Neural progenitor cell (in vitro differentiated cells): ENCODE data around the gene COIL. TPM values are rescaled to one million over a fixed set of nuclear protein-coding genes. Genes with fewer than 3 reads are reported as not detected.

Source experiments
- DNase-seq: peaks from one replicate; pipeline ENCODE4 v3.0.0-alpha.2; 2016; ENCODE audit warnings: low spot score
- H2AFZ ChIP-seq: fragments of 200-600 bp; sonication (generic); replicated peaks from 2 replicates; pipeline ENCODE4 v1.6.1; 2016; ENCODE audit warnings: antibody characterized with exemption
- H3F3A ChIP-seq: fragments of 200-600 bp; sonication (generic); 2 replicates; pipeline ENCODE4 v1.6.1; 2016; ENCODE audit warnings: antibody characterized with exemption, low read depth
- H3K27ac ChIP-seq: fragments of 200-600 bp; sonication (generic); 2 replicates; pipeline ENCODE4 v1.5.1; 2016; ENCODE audit warnings: mild to moderate bottlenecking
- H3K27me3 ChIP-seq: fragments of 200-600 bp; sonication (generic); 2 replicates; pipeline ENCODE4 v1.6.1; 2016; ENCODE audit warnings: mild to moderate bottlenecking, moderate library complexity
- H3K36me3 ChIP-seq: fragments of 200-600 bp; sonication (generic); 2 replicates; pipeline ENCODE4 v1.5.1; 2016
- H3K4me1 ChIP-seq: fragments of 200-600 bp; sonication (generic); 2 replicates; pipeline ENCODE4 v1.6.1; 2016; ENCODE audit warnings: mixed run types
- H3K4me2 ChIP-seq: fragments of 200-600 bp; sonication (generic); 2 replicates; pipeline ENCODE4 v1.6.1; 2016
- H3K4me3 ChIP-seq: fragments of 200-600 bp; sonication (generic); 2 replicates; pipeline ENCODE4 v1.5.1; 2016
- H3K79me2 ChIP-seq: fragments of 200-600 bp; sonication (generic); 2 replicates; pipeline ENCODE4 v1.6.1; 2016; ENCODE audit warnings: low read depth
- H3K9ac ChIP-seq: fragments of 200-600 bp; sonication (generic); 2 replicates; pipeline ENCODE4 v1.6.1; 2016
- H3K9me3 ChIP-seq: fragments of 200-600 bp; sonication (generic); 2 replicates; pipeline ENCODE4 v1.5.1; 2016; ENCODE audit warnings: low read depth
- H4K20me1 ChIP-seq: fragments of 200-600 bp; sonication (generic); 2 replicates; pipeline ENCODE4 v1.6.1; 2016; ENCODE audit warnings: low read depth
- H3K27ac Mint-ChIP-seq: 3 replicates; pipeline ENCODE4 v1.8.0; 2021; ENCODE audit warnings: mixed read lengths
- H3K27me3 Mint-ChIP-seq: 2 replicates; pipeline ENCODE4 v1.8.0; 2022; ENCODE audit warnings: low read depth, mild to moderate bottlenecking, inconsistent platforms, moderate library complexity, mixed read lengths; ENCODE audit not compliant: insufficient read depth
- H3K36me3 Mint-ChIP-seq: 3 replicates; pipeline ENCODE4 v1.8.0; 2021; ENCODE audit warnings: mixed read lengths
- H3K4me1 Mint-ChIP-seq: 3 replicates; pipeline ENCODE4 v1.8.0; 2021; ENCODE audit warnings: mixed read lengths
- H3K4me3 Mint-ChIP-seq: 3 replicates; pipeline ENCODE4 v1.8.0; 2021; ENCODE audit warnings: mild to moderate bottlenecking, moderate library complexity, mixed read lengths
- H3K9me3 Mint-ChIP-seq: 3 replicates; pipeline ENCODE4 v1.8.0; 2020; ENCODE audit warnings: mixed read lengths
- CTCF ChIP-seq: fragments of 200-600 bp; sonication (generic); IDR thresholded peaks from 2 replicates; pipeline ENCODE4 v1.5.1; 2017; ENCODE audit warnings: antibody characterized with exemption, mild to moderate bottlenecking
- EZH2 ChIP-seq: fragments of 200-600 bp; sonication (generic); IDR thresholded peaks from 2 replicates; pipeline ENCODE4 v1.6.1; 2017; ENCODE audit warnings: antibody characterized with exemption, mild to moderate bottlenecking, moderate library complexity
- EZH2phosphoT487 ChIP-seq: fragments of 200-600 bp; sonication (generic); IDR thresholded peaks from 2 replicates; pipeline ENCODE4 v1.6.1; 2017; ENCODE audit warnings: antibody characterized with exemption
- total RNA-seq: library from RNA; depleted of rRNA; stranded (reverse); fragments of >200 nt; gene quantifications from 2 replicates; pipeline ENCODE4 v1.2.3, GENCODE V29; 2015; ENCODE audit warnings: low replicate concordance

The COIL gene
- total RNA-seq, 1 donor from 2014 or later: 40.0 TPM

- Histone ChIP-seq H2AFZ (no peak overlapping the region), H3K4me3 (no peak overlapping the region), H3K36me3 (no peaks in the 10 kb centered on the region), H3K79me2 (no peaks in the 10 kb centered on the region), H3K9me3 (no peaks in the 10 kb centered on the region), H3F3A (no peaks in the 10 kb centered on the region), H4K20me1 (no peaks in the 10 kb centered on the region), H3K9ac (no peak overlapping the region), H3K27me3 (no peaks in the 10 kb centered on the region), H3K4me1 (no peaks in the 10 kb centered on the region), H3K27ac (no peak overlapping the region), H3K4me2 (no peak overlapping the region)
- TF ChIP-seq CTCF: no peak
- TF ChIP-seq EZH2: no peak
- no peak for TF ChIP-seq EZH2phosphoT487
- Mint-ChIP-seq H3K9me3 (peaks cover 2% of the 10 kb centered on the region), H3K27me3 (peaks cover 4% of the 10 kb centered on the region), H3K4me1 (peaks cover 10% of the 10 kb centered on the region), H3K27ac (no peak overlapping the region), H3K4me3 (no peak overlapping the region), H3K36me3 (peaks cover 38% of the 10 kb centered on the region)
- no peak for DNase-seq
These were observed 57.3 kb downstream of the COIL start for GRCh38 chr17:56903560-56903959.

- no peak for TF ChIP-seq EZH2phosphoT487
- no peak overlapping the region for H2AFZ ChIP-seq
These were observed 58.5 kb downstream of the COIL start for GRCh38 chr17:56902348-56902747.

GRCh38 chr17:56899403-56899802 is 61.4 kb downstream of the COIL start:
- Histone ChIP-seq H3K79me2 (no peaks in the 10 kb centered on the region), H3K9me3 (no peaks in the 10 kb centered on the region), H3K9ac (no peak overlapping the region), H3K36me3 (no peaks in the 10 kb centered on the region), H3F3A (no peaks in the 10 kb centered on the region), H4K20me1 (no peaks in the 10 kb centered on the region), H3K4me3 (no peak overlapping the region), H3K27me3 (no peaks in the 10 kb centered on the region), H3K4me2 (no peak overlapping the region), H3K27ac (no peak overlapping the region), H3K4me1 (no peaks in the 10 kb centered on the region), H2AFZ (no peak overlapping the region)
- TF ChIP-seq EZH2 (no peak), EZH2phosphoT487 (no peak)
- peaks cover 34% of the 10 kb centered on the region for H3K36me3 Mint-ChIP-seq
- no peak overlapping the region for H3K4me3 Mint-ChIP-seq
- peaks cover 4% of the 10 kb centered on the region for H3K27me3 Mint-ChIP-seq
- DNase-seq: no peak
- H3K4me1 Mint-ChIP-seq: peaks cover 30% of the 10 kb centered on the region
- peaks cover 2% of the 10 kb centered on the region for H3K9me3 Mint-ChIP-seq
- H3K27ac Mint-ChIP-seq: peak overlapping the region; percentile 93

More at GRCh38 chr17:56902348-56902747, 58.5 kb downstream of the COIL start:
- H3K4me1 Mint-ChIP-seq: peaks cover 15% of the 10 kb centered on the region
- H3F3A ChIP-seq: no peaks in the 10 kb centered on the region
- H3K27ac Mint-ChIP-seq: no peak overlapping the region
- no peaks in the 10 kb centered on the region for H3K9me3 ChIP-seq
- no peak for DNase-seq
- H3K4me1 ChIP-seq: no peaks in the 10 kb centered on the region
- no peak overlapping the region for H3K4me3 ChIP-seq
- no peaks in the 10 kb centered on the region for H4K20me1 ChIP-seq
- H3K27ac ChIP-seq: no peak overlapping the region
- peaks cover 2% of the 10 kb centered on the region for H3K9me3 Mint-ChIP-seq
- peaks cover 42% of the 10 kb centered on the region for H3K36me3 Mint-ChIP-seq
- H3K9ac ChIP-seq: no peak overlapping the region
- H3K4me3 Mint-ChIP-seq: no peak overlapping the region
- peaks cover 4% of the 10 kb centered on the region for H3K27me3 Mint-ChIP-seq
- no peaks in the 10 kb centered on the region for H3K36me3 ChIP-seq
- no peaks in the 10 kb centered on the region for H3K27me3 ChIP-seq
- no peak overlapping the region for H3K4me2 ChIP-seq
- H3K79me2 ChIP-seq: no peaks in the 10 kb centered on the region

GRCh38 chr17:56898874-56899273 is 62.0 kb downstream of the COIL start:
- Mint-ChIP-seq H3K4me1 (peaks cover 30% of the 10 kb centered on the region), H3K27ac (no peak overlapping the region), H3K4me3 (no peak overlapping the region), H3K9me3 (no peaks in the 10 kb centered on the region), H3K36me3 (peaks cover 29% of the 10 kb centered on the region), H3K27me3 (peaks cover 4% of the 10 kb centered on the region)
- Histone ChIP-seq H3K4me3 (no peak overlapping the region), H3K4me2 (no peak overlapping the region), H3K79me2 (no peaks in the 10 kb centered on the region), H3K4me1 (no peaks in the 10 kb centered on the region), H3K9ac (no peak overlapping the region), H2AFZ (no peak overlapping the region), H4K20me1 (no peaks in the 10 kb centered on the region), H3K27me3 (no peaks in the 10 kb centered on the region), H3K27ac (no peak overlapping the region), H3K36me3 (no peaks in the 10 kb centered on the region), H3K9me3 (no peaks in the 10 kb centered on the region), H3F3A (no peaks in the 10 kb centered on the region)
- TF ChIP-seq CTCF (no peak), EZH2 (no peak), EZH2phosphoT487 (no peak)
- DNase-seq: no peak
